ENCODE results near the gene BLOC1S4. TPM values are rescaled to one million over a fixed set of nuclear protein-coding genes. Genes with fewer than 3 reads are reported as not detected.

The BLOC1S4 gene
- total and polyA plus RNA-seq, 2 donors (not counting 1 experiment from before 2014, with no cell fraction given), result 26.3 to 35.5 TPM

GRCh38 chr4:6699903-6700302 is 16.1 kb upstream of the BLOC1S4 start:
- Mint-ChIP-seq H3K9me3 (ENCODE audit: insufficient read depth) (no peaks in the 10 kb centered on the region), H3K4me1 (peaks cover 7% of the 10 kb centered on the region), H3K27ac (no peak overlapping the region), H3K4me3 (no peak overlapping the region), H3K27me3 (no peaks in the 10 kb centered on the region)
- ATAC-seq (ENCODE audit: low read depth) (no peak), DNase-seq (no peak)
- intact Hi-C loops (cut with micrococcal nuclease), result no loop called here
- Histone ChIP-seq H3K4me1 (ENCODE audit: control insufficient read depth in 2 of 2, insufficient read depth in 2 of 2, low read length in 2 of 2) (no peaks in the 10 kb centered on the region), H3K4me3 (ENCODE audit: control extremely low read depth in 1 of 5, extremely low read depth in 1 of 5, insufficient read depth in 1 of 5, low read depth in 2 of 5, low read length in 4 of 5) (no peak overlapping the region), H3K27me3 (replicated peaks in 1 of 4; ENCODE audit: control extremely low read depth in 1 of 4, control insufficient read depth in 3 of 4, insufficient read depth in 4 of 4, low read length in 3 of 4) (no peaks in the 10 kb centered on the region), H3K27ac (ENCODE audit: low read length in 2 of 2) (no peak overlapping the region), H3K9ac (ENCODE audit: low read length) (no peak overlapping the region), H2AFZ (ENCODE audit: insufficient read depth, low read depth, low read length, poor library complexity, severe bottlenecking) (no peak overlapping the region), H3K4me2 (replicated peaks; ENCODE audit: low read depth, low read length, poor library complexity, severe bottlenecking) (no peak overlapping the region), H3K36me3 (replicated peaks in 1 of 2; ENCODE audit: control extremely low read depth in 1 of 2, control insufficient read depth in 1 of 2, extremely low read depth in 1 of 2, insufficient read depth in 2 of 2, low read length in 1 of 2) (peaks cover 3 to 12% of the 10 kb centered on the region in 2 experiments), H4K20me1 (ENCODE audit: control insufficient read depth, insufficient read depth, low read length, poor library complexity, severe bottlenecking) (peaks cover 4% of the 10 kb centered on the region), H3K9me3 (ENCODE audit: control extremely low read depth in 1 of 3, control insufficient read depth in 2 of 3, insufficient read depth in 1 of 3, low read length in 2 of 3) (no peaks in the 10 kb centered on the region), H3K79me2 (ENCODE audit: control insufficient read depth, insufficient read depth, low read length) (peaks cover 19% of the 10 kb centered on the region)
- TF ChIP-seq, protein P1, sequence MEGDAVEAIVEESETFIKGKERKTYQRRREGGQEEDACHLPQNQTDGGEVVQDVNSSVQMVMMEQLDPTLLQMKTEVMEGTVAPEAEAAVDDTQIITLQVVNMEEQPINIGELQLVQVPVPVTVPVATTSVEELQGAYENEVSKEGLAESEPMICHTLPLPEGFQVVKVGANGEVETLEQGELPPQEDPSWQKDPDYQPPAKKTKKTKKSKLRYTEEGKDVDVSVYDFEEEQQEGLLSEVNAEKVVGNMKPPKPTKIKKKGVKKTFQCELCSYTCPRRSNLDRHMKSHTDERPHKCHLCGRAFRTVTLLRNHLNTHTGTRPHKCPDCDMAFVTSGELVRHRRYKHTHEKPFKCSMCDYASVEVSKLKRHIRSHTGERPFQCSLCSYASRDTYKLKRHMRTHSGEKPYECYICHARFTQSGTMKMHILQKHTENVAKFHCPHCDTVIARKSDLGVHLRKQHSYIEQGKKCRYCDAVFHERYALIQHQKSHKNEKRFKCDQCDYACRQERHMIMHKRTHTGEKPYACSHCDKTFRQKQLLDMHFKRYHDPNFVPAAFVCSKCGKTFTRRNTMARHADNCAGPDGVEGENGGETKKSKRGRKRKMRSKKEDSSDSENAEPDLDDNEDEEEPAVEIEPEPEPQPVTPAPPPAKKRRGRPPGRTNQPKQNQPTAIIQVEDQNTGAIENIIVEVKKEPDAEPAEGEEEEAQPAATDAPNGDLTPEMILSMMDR (IDR thresholded peaks at IDR 0.05), result no peak
- no peak for TF ChIP-seq EZH2 (IDR thresholded peaks at IDR 0.05; ENCODE audit: borderline replicate concordance, insufficient read depth, low read depth, low read length, poor library complexity, severe bottlenecking)
- WGBS (ENCODE audit: insufficient coverage), result 100% methylated on average over 1 of the region's 1 CpG
- POLR2A ChIA-PET, result no interaction called here
- CTCF ChIA-PET, result no interaction called here

DNA sequence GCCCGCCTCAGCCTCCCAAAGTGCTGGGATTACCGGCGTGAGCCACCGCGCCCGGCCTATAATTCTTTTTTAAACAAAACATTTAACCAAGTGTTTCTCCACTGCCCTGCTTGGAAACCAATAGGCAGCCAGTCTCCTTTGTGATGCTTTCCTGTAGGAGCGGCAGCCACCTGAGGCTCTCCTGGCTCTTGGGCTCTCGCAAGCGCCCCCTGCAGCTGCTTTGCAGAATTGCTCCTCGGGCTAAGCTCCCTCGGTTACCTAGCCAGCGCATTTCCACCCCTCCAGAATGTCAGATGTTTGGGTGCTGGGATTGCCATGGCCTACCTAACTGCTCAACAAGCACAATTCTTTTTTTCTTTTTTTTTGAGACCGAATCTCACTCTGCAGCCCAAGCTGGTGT is 14.6 kb upstream of the BLOC1S4 start:
- CTCF ChIA-PET, result no interaction called here
- Mint-ChIP-seq H3K27ac (no peak overlapping the region), H3K4me3 (no peak overlapping the region), H3K27me3 (no peaks in the 10 kb centered on the region), H3K9me3 (ENCODE audit: insufficient read depth) (no peaks in the 10 kb centered on the region), H3K4me1 (peaks cover 17% of the 10 kb centered on the region)
- POLR2A ChIA-PET, result no interaction called here
- no peak overlapping the region for H3K4me3 ChIP-seq (ENCODE audit: control extremely low read depth in 1 of 5, extremely low read depth in 1 of 5, insufficient read depth in 1 of 5, low read depth in 2 of 5, low read length in 4 of 5)
- H2AFZ ChIP-seq (ENCODE audit: insufficient read depth, low read depth, low read length, poor library complexity, severe bottlenecking), result no peak overlapping the region
- no peak overlapping the region for H3K4me2 ChIP-seq (replicated peaks; ENCODE audit: low read depth, low read length, poor library complexity, severe bottlenecking)
- peaks cover 34% of the 10 kb centered on the region for H3K79me2 ChIP-seq (ENCODE audit: control insufficient read depth, insufficient read depth, low read length)
- no peak for DNase-seq
- H3K4me1 ChIP-seq (ENCODE audit: control insufficient read depth in 2 of 2, insufficient read depth in 2 of 2, low read length in 2 of 2), result peaks cover under 1 to 4% of the 10 kb centered on the region in 2 donors
- H3K9ac ChIP-seq (ENCODE audit: low read length), result no peak overlapping the region
- H3K36me3 ChIP-seq (replicated peaks in 1 of 2; ENCODE audit: control extremely low read depth in 1 of 2, control insufficient read depth in 1 of 2, extremely low read depth in 1 of 2, insufficient read depth in 2 of 2, low read length in 1 of 2), result peaks cover 5 to 9% of the 10 kb centered on the region in 2 experiments
- 97% methylated on average over 8 of the region's 13 CpGs for WGBS (ENCODE audit: insufficient coverage)
- H3K9me3 ChIP-seq (ENCODE audit: control extremely low read depth in 1 of 3, control insufficient read depth in 2 of 3, insufficient read depth in 1 of 3, low read length in 2 of 3), result no peaks in the 10 kb centered on the region
- TF ChIP-seq, protein P1 (IDR thresholded peaks at IDR 0.05), result no peak
- TF ChIP-seq EZH2 (IDR thresholded peaks at IDR 0.05; ENCODE audit: borderline replicate concordance, insufficient read depth, low read depth, low read length, poor library complexity, severe bottlenecking), result no peak
- H4K20me1 ChIP-seq (ENCODE audit: control insufficient read depth, insufficient read depth, low read length, poor library complexity, severe bottlenecking), result peaks cover 4% of the 10 kb centered on the region
- H3K27me3 ChIP-seq (replicated peaks in 1 of 4; ENCODE audit: control extremely low read depth in 1 of 4, control insufficient read depth in 3 of 4, insufficient read depth in 4 of 4, low read length in 3 of 4), result no peaks in the 10 kb centered on the region
- no peak overlapping the region for H3K27ac ChIP-seq (ENCODE audit: low read length in 2 of 2)
- no peak for ATAC-seq (ENCODE audit: low read depth)
- intact Hi-C loops (cut with micrococcal nuclease), result no loop called here
